GM19324 (cell line): ENCODE results near the gene ZNF385D.

Experiments
- ATAC-seq: cut with Tn5 transposase; IDR thresholded peaks from one replicate; pipeline ENCODE4 v1.9.1; 2021; ENCODE audit warnings: mild to moderate bottlenecking, moderate library complexity; ENCODE audit not compliant: unreplicated experiment, low FRiP score

ZNF385D gene

GRCh38 chr3:21466476-21466875 is 284.5 kb downstream of the ZNF385D start:
- ATAC-seq: no peak

- no peak for ATAC-seq
Measured at GRCh38 chr3:21464746-21465145, 286.3 kb downstream of the ZNF385D start.

- no peak for ATAC-seq
Measured at GRCh38 chr3:21463319-21463718, 287.7 kb downstream of the ZNF385D start.

DNA sequence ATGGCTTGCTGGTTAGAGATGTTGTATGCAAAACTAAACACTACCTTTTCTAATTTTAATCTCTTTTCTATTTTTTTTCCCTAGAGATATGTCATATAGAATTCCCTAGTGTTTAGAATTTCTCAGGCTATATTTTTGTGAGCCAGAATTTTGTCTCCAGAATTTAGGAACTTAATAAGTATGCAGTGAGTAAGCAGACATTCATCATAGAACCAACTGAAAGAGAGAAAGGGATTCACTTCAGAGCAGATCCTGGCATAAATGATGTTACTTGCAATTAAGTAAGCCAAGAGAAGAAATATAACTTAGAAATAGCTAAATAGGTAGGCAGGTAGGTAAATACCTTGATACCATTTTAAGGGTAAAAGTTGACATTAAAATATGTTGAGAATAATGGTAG is 288.9 kb downstream of the ZNF385D start:
- no peak for ATAC-seq

GRCh38 chr3:21457084-21457483 is 293.9 kb downstream of the ZNF385D start:
- ATAC-seq: no peak

GRCh38 chr3:21449738-21450137 is 301.3 kb downstream of the ZNF385D start:
- no peak for ATAC-seq

GRCh38 chr3:21447476-21448151 is 303.4 kb downstream of the ZNF385D start:
- no peak for ATAC-seq

- no peak for ATAC-seq
Measured at GRCh38 chr3:21446945-21447475, 304.0 kb downstream of the ZNF385D start.

- ATAC-seq: no peak
Measured at GRCh38 chr3:21446027-21446426, 305.0 kb downstream of the ZNF385D start.

- no peak for ATAC-seq
Measured at GRCh38 chr3:21441821-21442220, 309.2 kb downstream of the ZNF385D start.

GRCh38 chr3:21436835-21437234 is 314.2 kb downstream of the ZNF385D start:
- no peak for ATAC-seq

GRCh38 chr3:21435871-21436270 is 315.1 kb downstream of the ZNF385D start:
- ATAC-seq: no peak

- ATAC-seq: no peak
Measured at GRCh38 chr3:21434310-21434709, 316.7 kb downstream of the ZNF385D start.

GRCh38 chr3:21433751-21434150 is 317.3 kb downstream of the ZNF385D start:
- ATAC-seq: no peak

GRCh38 chr3:21426920-21427319 is 324.1 kb downstream of the ZNF385D start:
- ATAC-seq: no peak

GRCh38 chr3:21425715-21426114 is 325.3 kb downstream of the ZNF385D start:
- ATAC-seq: no peak

- no peak for ATAC-seq
Measured at GRCh38 chr3:21421096-21421495, 329.9 kb downstream of the ZNF385D start.

DNA sequence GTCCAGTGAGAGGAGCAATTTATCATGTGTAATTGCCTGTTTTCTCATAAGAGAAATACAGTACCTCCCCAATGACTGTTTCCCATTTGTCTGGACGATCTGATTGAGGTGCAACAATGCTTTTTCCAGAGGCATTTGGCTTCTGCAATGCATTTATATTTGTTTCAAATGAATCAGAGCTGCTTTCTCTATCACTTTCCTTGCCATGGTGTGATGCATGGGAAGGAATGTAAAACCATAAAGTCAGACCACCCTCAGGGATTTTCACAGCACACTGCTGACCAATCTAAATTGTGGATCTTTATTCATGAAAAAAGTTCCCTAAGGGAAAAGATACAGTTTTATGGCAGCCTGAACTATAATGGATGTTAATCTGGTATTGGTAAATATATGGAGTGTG is 333.0 kb downstream of the ZNF385D start:
- ATAC-seq: no peak

- ATAC-seq: no peak
Measured at GRCh38 chr3:21414506-21414905, 336.5 kb downstream of the ZNF385D start.

GRCh38 chr3:21411058-21411457 is 340.0 kb downstream of the ZNF385D start:
- ATAC-seq: no peak

- ATAC-seq: no peak
Measured at GRCh38 chr3:21409401-21409800, 341.6 kb downstream of the ZNF385D start.

DNA sequence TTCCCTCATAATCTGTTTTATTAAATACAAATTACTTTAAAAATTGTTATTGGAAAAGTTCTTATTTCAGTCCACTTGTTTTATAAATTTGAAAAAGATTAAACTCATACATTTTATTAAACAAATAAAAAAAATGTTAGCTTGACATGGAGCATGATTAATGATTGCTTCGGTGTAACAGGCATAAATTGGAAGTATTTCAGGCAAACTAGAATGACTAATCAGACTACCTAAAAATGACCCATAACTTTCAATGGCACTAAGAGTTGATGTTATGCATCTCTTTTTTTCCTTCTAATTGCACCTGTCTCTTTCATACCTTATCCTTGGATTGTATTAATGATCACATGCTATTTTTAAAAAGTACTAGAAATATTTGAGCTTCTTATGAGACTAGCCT is 343.3 kb downstream of the ZNF385D start:
- no peak for ATAC-seq
